Adrenal gland (tissue), 5 donors: Measurements from ENCODE around the gene PLA2G5.
"Not testable (repeated sequence)": the region's sequence is repeated elsewhere in the genome, so short reads cannot be mapped to it uniquely, and the experiment has no call there.

Source experiments
- POLR2A ChIP-seq, 2 donors: fragments of 450-650 bp; IDR thresholded peaks; one replicate each; pipeline ENCODE4 v1.6.1; 2017; ENCODE audit warnings: antibody characterized with exemption in 2 of 2, mild to moderate bottlenecking in 2 of 2, moderate library complexity in 1 of 2
- TF ChIP-seq, protein P1 (sequence below), 6 experiments: fragments of 450-650 bp in 4 of 6; fragments of 200-600 bp in 2 of 6; sonication (generic) in 1 of 6; IDR thresholded peaks; 1 replicate in 5 of 6; 2 replicates in 1 of 6; pipeline versions ENCODE4 v1.5.1 to v1.8.0; 2016 to 2021; ENCODE audit warnings: antibody characterized with exemption in 6 of 6, mild to moderate bottlenecking in 2 of 6, moderate library complexity in 1 of 6
- donor health status: DM: no; HTN: no; CAD: no.

DNA sequence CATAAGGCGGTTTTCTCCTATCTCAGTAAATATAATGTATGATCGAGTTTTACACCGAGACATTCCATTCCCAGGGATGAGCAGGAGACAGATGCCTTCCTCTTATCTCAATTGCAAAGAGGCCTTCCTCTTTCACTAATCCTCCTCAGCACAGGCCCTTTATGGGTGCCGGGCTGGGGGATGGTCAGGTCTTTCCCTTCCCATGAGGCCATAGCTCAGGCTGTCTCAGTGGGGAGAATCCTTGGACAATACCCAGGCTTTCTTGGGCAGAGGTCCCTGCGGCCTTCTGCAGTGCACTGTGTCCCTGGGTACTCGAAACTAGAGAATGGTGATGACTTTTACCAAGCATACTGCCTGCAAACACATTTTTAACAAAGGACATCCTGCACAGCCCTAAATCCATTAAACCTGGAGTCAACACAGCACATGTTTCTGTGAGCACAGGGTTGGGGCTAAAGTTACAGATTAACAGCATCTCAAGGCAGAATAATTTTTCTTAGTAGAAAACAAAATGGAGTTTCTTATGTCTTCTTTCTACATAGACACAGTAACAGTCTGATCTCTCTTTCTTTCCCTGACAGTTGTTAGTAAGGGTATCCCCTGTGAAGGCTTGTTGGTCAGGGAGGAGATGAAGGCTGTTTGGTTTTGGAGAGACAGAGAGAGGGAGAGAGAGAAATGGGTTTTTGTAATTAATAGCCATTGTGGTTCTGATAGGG is 39.4 kb upstream of the PLA2G5 start:
- not testable (repeated sequence) for TF ChIP-seq POLR2A (IDR thresholded peaks at IDR 0.05)
- TF ChIP-seq, protein P1, sequence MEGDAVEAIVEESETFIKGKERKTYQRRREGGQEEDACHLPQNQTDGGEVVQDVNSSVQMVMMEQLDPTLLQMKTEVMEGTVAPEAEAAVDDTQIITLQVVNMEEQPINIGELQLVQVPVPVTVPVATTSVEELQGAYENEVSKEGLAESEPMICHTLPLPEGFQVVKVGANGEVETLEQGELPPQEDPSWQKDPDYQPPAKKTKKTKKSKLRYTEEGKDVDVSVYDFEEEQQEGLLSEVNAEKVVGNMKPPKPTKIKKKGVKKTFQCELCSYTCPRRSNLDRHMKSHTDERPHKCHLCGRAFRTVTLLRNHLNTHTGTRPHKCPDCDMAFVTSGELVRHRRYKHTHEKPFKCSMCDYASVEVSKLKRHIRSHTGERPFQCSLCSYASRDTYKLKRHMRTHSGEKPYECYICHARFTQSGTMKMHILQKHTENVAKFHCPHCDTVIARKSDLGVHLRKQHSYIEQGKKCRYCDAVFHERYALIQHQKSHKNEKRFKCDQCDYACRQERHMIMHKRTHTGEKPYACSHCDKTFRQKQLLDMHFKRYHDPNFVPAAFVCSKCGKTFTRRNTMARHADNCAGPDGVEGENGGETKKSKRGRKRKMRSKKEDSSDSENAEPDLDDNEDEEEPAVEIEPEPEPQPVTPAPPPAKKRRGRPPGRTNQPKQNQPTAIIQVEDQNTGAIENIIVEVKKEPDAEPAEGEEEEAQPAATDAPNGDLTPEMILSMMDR (IDR thresholded peaks at IDR 0.05) = not testable (repeated sequence)
